ENCODE results near the gene SIPA1L2.

DNA sequence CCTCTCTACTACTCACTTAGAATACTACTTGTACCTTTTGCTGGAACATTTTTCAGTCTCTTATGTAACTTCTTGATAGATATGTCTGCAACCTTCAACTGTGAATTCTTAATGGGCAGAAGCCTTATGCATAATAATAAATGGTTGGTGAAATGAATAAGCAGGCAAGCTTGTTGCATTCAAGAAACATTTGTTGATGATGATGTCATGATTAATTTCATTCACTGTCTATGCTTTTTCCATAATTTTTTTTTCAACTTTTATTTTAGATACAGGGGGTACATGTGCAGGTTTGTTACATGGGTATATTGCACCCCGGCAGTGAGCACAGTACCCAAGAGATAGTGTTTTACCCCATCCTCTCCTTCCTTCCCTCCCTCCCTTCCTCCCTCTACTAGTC is 48.0 kb downstream of the SIPA1L2 start:
- TF ChIP-seq, protein P1, sequence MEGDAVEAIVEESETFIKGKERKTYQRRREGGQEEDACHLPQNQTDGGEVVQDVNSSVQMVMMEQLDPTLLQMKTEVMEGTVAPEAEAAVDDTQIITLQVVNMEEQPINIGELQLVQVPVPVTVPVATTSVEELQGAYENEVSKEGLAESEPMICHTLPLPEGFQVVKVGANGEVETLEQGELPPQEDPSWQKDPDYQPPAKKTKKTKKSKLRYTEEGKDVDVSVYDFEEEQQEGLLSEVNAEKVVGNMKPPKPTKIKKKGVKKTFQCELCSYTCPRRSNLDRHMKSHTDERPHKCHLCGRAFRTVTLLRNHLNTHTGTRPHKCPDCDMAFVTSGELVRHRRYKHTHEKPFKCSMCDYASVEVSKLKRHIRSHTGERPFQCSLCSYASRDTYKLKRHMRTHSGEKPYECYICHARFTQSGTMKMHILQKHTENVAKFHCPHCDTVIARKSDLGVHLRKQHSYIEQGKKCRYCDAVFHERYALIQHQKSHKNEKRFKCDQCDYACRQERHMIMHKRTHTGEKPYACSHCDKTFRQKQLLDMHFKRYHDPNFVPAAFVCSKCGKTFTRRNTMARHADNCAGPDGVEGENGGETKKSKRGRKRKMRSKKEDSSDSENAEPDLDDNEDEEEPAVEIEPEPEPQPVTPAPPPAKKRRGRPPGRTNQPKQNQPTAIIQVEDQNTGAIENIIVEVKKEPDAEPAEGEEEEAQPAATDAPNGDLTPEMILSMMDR (IDR thresholded peaks at IDR 0.05), result no peak
- TF ChIP-seq POLR2A (IDR thresholded peaks at IDR 0.05), result no peak

All from Peyer's patch (tissue), 4 donors.